ENCODE data around the gene MRPS6.

DNA sequence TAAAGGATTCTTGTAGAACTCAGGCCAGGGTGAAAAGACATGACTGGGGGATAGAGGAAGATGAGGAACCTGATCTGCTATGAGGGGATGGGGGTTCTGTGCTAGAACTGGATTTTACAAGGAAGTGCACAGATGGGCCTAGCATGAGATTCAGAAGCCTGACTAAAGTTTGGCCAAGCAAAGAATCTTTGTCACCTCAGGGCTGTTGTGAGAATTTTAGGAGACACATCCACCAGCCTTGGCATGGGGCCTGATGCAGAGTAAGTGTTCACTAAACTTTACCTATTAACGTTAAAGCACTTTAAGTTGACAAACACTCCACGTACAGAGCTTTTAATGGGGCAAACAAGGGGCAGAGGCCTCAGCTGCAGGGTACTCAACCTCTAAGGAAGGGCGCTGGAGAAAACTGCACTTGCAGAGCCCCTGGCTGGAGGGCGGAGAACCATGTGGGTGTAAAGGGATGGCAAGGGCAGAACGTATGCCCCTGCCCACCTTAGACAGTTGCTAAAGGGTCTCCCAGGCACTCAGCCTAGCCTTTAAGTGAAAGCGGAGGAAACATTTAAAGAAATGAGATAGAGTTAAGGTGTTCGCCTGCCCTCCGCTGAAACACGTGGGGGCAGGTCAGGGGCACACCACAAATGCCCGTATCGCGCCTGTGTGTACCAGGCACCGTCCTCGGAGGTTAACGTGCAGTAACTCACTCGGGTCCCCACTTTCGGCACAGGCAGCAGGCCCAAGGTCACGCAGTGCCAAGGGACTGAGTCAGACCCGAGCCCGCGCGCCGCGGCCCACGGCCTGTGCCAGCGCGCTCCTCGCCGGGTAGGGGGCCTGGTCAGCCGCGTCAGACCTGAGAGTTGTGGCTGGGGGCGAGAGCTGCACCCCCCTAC, 990 bp upstream of the MRPS6 start:
- TF ChIP-seq SP1 (IDR thresholded peaks at IDR 0.05; ENCODE audit: low read depth, low read length) (no peak), SREBF2 (IDR thresholded peaks at IDR 0.05; ENCODE audit: low read length) (no peak), CBFB (IDR thresholded peaks at IDR 0.05; ENCODE audit: low read depth) (no peak), CHD2 (IDR thresholded peaks at IDR 0.05; ENCODE audit: borderline replicate concordance, low read depth, low read length) (no peak), POLR2A (IDR thresholded peaks at IDR 0.05; ENCODE audit: low read depth, low read length) (no peak), ZNF217 (IDR thresholded peaks at IDR 0.05) (no peak), MYC (IDR thresholded peaks at IDR 0.05; ENCODE audit: insufficient read depth, insufficient read length, insufficient replicate concordance, low read length, severe bottlenecking) (no peak), NRF1 (conservative IDR thresholded peaks at IDR 0.05; ENCODE audit: low read depth, low read length) (no peak)
- TF ChIP-seq, protein P1, sequence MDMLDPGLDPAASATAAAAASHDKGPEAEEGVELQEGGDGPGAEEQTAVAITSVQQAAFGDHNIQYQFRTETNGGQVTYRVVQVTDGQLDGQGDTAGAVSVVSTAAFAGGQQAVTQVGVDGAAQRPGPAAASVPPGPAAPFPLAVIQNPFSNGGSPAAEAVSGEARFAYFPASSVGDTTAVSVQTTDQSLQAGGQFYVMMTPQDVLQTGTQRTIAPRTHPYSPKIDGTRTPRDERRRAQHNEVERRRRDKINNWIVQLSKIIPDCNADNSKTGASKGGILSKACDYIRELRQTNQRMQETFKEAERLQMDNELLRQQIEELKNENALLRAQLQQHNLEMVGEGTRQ (IDR thresholded peaks at IDR 0.05; ENCODE audit: borderline replicate concordance, low read depth, low read length): no peak
- TF ChIP-seq, protein P2, sequence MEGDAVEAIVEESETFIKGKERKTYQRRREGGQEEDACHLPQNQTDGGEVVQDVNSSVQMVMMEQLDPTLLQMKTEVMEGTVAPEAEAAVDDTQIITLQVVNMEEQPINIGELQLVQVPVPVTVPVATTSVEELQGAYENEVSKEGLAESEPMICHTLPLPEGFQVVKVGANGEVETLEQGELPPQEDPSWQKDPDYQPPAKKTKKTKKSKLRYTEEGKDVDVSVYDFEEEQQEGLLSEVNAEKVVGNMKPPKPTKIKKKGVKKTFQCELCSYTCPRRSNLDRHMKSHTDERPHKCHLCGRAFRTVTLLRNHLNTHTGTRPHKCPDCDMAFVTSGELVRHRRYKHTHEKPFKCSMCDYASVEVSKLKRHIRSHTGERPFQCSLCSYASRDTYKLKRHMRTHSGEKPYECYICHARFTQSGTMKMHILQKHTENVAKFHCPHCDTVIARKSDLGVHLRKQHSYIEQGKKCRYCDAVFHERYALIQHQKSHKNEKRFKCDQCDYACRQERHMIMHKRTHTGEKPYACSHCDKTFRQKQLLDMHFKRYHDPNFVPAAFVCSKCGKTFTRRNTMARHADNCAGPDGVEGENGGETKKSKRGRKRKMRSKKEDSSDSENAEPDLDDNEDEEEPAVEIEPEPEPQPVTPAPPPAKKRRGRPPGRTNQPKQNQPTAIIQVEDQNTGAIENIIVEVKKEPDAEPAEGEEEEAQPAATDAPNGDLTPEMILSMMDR (IDR thresholded peaks at IDR 0.05 in 2 of 3, conservative IDR thresholded peaks at IDR 0.05 in 1 of 3; ENCODE audit: control insufficient read depth in 2 of 3, extremely low read depth in 1 of 3, insufficient read depth in 1 of 3, low read depth in 3 of 3, low read length in 3 of 3): no peak

Data from GM12878 (cell line).